GM19043 (cell line): Measurements from ENCODE around the gene SULF2.
"Not testable (repeated sequence)": the region's sequence is repeated elsewhere in the genome, so short reads cannot be mapped to it uniquely, and the experiment has no call there.

Source experiments
- ATAC-seq: cut with Tn5 transposase; IDR thresholded peaks from one replicate; pipeline ENCODE4 v1.9.1; 2021; ENCODE audit warnings: low read depth; ENCODE audit not compliant: unreplicated experiment

Gene SULF2

DNA sequence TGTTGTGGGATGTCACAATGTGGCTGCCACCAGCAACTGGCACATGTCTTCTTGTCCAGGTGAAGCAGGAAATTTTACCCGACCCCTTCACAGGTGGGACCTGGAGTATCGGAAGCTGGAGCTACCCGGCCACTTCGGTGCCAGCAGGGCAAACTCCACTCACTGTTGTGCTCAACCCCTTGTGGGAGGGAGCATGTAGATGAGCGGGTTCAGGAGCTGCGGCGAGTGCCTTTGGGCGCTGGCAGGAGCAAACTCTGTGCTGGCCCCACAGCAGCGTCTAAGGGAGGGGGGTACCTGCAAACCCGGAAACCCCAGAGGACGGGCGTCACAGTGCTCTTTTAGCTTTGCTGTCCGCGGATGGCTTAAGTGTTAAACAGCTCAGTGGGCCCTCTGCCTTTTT, 20.7 kb upstream of the SULF2 start:
- no peak for ATAC-seq

DNA sequence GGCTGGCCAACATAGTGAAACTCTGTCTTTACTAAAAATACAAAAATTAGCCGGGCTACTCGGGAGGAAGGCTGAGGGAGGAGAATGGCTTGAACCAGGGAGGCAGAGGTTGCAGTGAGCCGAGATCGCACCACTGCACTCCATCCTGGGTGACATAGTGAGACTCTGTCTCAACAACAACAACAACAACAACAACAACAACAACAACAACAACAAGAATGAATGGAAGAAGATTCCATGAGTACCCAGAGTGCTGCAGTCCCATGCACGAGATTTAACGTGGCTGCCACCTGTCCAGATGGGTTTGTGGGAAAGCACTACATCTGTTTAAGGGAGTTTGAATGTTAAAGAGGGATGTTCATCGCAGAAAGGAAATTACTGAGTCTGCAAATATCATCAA, 19.7 kb upstream of the SULF2 start:
- not testable (repeated sequence) for ATAC-seq

DNA sequence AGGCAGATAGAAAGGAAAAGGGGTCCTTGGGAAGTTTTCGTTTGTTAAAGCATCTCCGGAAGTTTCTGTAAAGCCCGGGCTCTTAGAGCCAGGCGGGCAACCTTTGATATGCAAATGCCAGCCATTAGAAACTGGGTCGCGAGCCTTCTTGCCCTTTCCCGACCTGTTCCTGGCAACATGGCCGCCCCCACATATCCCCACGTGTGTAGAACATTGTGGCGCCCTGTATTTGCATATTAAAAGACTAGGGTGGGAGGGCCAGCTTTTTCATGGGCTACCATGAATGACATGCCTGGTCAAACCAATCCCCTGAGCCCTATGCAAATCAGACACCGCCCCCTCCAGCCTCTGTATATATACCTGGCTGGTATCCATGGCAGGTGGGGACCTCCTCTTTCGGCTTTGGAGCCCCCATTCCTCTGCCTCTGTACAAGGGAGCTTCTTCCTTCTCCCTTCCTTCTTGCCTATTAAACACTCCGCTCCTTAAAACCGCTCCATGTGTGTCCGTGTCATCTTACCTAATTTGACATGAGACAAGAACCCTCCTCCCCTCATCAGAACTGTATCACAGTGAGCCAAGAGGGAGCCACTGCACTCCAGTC, 19.0 kb upstream of the SULF2 start:
- ATAC-seq: not testable (repeated sequence)

DNA sequence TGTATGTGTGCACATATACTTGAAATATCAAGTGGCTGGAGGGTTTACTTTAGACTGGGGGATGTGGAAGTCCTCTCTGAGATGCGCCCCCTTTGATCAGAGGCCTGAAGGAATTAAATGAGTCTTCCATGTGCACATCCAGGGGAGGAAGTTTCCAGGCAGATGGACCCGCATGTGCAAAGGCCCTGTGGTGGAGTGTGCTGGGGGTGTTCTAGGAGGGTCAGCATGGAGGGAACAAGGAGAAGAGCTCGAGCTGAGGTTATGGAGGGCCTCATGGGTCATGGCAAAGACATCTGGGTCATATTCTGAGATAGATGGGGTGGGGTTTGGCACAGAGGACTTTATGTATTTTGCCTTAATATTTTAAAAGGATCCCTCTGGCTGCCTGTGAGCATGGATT, 17.7 kb upstream of the SULF2 start:
- ATAC-seq: no peak

DNA sequence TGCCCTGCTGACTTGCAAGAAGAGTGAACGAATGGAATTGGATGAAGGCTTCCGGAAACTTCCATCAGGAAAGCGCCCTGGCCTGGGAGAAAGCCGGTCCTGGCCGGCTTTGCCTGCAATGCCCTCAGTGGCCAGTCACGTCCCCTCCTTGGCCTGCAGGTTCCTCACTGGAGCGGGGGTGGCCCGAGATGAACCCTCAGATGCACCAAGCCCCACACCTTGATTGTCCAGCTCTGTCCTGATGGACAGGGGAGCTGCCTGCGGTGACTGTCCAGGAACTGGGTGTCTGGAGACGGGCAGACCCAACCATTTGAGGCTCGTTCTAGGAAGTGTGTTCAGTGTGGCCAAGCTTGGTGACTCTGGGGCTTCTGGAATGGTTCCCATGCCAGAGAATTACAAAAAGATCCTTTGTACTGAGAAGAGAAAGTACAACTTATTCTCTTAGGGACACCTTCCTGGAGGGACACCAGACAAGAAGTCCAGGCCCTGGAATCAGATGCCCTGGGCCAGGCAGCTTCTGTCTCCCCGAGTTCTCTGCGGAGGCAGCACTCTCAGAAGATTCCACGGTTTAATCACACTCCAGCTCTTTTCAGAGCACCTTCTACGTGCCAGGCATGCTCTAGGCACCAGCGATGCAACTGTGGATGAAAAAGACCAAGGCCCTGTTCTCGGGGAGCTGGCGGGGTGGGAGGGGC, 17.1 kb upstream of the SULF2 start:
- ATAC-seq: no peak

DNA sequence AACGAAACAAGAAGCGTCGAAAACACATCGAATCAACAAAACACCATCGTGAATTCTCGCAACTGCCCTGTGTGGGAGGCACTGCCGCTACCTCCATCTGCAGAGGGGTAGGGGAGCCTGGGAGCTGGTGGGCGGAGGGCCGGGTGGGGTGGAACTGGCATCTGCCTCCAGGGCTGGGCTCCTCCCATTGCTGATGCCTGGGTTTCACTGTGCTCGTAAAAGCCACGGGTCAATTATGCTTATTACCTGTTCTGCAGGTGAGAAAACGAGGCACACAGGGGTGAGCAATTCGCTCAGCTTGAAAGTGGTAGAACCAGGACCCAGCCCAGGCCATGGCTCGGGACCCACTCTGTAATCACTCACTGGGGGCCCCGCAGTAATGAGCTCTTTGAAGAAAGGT, 16.5 kb upstream of the SULF2 start:
- ATAC-seq: no peak

DNA sequence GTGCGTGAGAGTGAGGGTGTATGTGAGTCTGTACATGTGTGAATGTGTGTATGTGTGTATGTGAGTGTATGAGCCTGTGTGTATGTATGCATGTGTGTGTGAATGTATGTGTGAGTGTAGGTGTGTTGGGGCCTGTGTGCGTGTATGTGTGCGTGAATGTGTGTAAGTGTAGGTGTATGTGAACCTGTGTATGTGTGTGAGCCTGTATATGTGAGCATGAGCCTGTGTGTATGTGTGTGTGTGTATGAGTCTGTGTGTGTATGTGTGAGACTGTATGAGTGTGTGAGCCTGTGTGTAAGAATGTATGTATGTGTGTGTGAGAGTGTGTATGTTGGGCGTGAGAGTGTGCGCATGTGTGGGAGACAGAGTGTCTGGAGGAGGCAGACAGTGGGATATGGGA, 15.8 kb upstream of the SULF2 start:
- no peak for ATAC-seq

DNA sequence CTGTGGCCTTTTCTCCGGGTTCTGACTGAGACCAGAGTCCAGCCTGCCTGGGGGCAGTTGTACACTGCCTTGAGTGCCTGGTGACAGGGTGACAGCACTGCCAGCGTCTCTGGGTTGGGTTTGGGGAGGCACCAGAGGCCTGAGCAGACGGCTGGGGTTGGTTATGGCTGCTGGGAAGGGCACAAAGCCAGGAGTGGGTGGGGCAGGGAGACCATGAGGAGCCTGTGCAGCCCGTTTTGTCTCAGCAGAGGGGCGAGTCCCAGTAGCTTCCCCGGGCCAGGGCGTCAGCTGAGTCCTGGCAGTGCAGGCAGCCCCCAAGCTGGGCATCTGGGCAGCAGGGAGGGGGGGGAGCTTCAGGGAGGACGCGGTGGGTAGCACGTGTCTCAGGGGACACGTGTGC, 15.3 kb upstream of the SULF2 start:
- no peak for ATAC-seq

DNA sequence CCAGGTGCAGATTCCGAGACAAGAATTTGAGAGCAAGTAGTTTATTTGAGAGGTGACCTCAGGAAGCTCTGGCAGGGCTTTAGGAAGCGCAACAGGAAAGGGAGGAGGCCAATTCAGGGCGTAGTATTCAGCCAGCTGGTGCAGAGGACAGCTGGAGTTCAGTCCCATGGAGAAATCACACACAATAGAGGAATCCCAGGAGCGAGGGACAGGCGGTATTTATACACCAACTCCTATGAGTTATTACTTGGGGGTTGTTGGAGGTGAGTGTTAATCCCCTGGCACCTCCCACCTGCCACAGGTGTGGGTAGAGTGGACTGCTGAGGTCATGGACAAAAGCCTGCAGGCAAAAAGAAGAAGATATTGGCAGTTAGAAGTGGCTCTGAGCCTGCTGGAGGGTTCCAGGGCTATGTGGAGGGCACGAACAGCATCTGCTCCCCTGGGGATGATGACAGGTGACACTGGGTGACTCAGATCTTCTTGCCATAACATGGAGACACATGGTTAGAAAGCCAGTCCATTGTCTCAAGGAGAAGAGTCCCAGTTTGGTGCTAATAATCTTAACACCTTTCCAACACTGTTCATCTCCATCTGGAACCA, 13.9 kb upstream of the SULF2 start:
- ATAC-seq: no peak

DNA sequence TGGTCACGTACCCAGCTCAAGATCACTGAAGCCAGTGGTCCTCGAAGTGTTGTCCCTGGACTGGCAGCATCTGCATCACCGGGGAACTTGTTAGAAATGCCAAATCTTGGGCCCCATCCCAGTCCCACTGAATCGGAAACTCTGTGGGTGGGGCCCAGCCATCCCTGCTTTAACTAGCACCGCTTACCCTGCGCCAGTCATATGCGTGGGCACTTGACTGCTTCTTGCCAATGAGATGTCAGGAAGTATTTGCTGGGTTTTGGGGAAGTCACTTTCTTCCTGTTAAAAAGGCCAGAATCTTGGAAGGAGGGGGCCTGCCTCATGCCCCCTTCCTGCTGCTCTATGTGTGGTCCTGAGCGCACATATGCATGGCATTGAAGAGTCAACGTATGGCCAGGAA, 11.7 kb upstream of the SULF2 start:
- ATAC-seq: no peak

DNA sequence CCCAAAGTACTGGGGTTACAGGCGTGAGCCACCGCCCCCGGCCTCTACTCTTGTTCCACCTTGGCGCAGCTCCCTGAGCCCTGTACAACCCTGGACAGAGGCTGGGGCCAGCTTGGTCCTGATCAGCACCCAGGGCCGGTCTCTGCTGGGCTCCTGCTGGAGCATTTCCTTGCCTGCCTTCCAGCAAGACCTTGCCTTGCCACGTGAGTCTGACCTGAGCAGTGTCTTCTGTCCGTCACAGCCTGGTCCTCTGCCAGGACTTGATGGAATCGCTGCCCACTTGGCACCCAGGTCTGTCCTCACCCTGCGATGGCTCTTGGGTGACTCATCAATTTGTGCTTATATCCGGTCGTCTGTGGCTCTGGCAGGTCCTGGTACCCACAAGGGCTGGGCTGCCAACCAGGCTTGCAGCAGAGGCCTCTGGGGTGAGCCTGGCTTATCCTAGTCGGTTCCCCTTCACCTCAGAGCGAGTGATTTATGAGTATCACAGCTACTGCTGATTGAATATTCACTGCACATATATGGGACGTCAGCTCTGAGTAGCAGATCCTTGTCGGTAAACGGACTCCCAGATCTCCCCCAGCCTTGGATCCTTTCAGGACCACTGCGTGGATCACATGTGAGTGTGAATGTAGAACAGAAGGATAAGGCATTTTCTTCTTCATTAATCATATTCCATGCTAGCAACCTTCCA, 10.1 kb upstream of the SULF2 start:
- ATAC-seq: no peak

DNA sequence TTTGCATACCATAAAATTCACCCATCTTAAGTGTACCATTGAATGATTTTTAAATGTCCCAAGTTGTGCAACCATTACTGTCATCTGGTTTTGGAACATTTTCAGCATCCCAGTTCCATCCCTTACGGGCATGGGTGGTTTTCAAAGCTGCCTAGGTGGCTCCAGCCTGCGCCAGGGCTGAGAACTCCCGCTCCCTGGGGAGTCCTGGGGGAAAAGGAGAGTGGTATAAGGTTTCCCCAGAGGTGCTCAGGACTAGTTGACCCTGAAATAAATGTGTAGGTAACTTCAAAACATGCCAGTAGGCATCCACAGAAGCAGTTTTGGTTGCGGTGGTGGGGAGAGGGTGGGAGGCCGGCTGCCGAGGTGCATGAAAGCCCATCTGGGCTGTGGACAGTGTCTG, 9.0 kb upstream of the SULF2 start:
- ATAC-seq: not testable (repeated sequence)

DNA sequence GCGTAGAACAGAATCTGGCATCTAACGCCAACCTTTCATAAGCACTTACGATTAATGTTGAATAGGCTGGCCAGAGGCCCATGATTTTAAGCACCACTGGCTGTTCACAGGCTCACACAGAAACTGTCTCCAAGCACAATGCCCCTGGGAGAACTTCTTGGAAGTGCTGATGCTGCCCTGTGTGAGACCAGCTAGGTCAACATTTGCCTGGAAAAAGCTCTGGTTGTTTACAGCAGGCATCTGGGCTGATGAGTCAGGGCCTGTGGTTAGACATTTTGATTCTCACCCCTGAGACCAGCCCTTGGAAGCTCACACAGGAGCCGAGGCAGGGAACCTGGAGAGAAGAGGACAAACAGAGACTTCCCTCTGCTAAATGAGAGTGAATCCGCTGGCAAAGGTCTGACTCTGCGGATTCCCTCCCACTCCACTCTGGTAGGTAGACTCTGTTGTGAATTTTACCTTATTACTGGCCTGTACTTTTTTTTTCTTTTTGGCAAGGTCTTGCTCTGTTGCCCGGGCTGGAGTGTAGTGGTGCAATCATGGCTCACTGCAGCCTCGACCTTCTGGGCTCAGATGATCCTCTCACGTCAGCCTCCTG, 6.8 kb upstream of the SULF2 start:
- ATAC-seq: no peak

DNA sequence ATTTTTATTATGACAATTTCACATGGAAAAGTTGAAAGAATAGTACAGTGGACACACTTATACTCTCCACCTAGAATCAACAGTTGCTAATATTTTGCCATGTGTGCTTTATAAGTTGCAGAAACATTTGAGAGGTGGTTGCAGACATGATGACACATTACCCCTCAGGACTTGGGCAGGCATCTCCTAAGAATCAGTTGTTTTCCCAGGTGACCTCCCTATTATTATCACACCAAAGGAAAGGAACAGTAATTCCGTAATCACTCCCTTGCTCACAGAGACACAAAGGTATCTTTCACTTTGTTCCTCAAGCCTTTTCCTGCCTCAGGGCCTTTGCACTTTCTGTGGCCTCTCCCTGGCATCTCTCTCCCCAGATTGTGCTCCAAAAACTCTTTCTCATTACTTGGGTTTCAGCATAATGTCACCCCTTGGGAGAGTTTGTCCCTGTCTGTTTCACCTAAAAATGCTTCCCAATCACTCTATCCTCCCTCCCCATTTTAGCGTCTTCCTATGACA, 5.9 kb upstream of the SULF2 start:
- ATAC-seq: no peak

DNA sequence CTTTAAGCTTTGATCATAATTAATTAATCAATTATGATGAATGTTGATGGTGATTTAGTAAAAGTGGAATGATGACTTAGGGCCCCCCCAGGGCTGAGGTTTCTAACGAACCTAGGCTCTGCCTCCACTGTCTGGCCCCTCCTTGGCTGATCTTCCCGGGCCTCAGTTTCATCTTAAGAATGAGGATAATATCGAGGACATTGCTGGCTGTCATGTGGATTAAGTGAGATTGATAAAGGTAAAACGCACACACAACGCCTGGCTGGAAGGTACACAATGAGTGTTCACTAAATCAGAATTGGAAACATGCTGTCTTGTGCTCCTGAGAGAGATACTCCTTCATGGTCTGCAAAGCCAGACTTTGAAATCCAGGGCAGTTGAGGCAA, 5.3 kb upstream of the SULF2 start:
- ATAC-seq: no peak

DNA sequence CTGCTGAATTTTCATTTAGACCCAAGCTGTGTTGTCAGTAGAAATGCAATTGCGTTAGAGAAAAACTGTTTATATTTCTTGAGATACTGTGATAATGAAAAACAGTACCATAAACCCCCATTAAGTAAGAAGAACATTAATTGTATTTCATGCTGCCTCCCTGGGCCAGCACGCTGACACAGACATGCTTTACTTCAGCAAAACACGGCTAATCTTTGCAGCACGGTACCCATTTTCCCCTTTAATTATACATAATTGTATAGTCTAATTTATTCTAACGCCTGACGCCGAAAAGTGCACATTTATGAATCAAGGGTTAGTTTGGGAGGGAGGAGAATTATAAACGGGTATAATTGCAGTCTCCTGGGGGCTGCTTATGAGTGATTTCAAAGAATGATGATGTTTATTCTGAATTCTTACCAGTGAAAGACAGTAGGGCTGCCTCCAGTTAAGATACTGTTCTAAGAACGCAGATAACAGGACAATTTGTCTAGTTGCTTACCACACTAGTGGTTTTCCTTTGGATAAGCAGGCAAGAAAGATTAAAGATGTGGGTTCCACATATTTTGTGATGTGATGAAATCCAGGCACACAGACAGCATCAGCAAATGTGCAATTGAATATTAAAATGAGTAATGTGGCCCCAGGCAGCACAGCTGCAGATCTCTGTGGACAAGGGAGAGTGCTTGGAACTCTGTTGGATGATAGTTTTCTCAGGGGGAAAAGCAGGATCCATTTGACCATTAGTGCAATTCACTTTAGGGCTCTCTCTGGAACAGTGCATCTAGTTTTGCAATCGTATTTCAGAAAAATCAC, 4.7 kb upstream of the SULF2 start:
- no peak for ATAC-seq

DNA sequence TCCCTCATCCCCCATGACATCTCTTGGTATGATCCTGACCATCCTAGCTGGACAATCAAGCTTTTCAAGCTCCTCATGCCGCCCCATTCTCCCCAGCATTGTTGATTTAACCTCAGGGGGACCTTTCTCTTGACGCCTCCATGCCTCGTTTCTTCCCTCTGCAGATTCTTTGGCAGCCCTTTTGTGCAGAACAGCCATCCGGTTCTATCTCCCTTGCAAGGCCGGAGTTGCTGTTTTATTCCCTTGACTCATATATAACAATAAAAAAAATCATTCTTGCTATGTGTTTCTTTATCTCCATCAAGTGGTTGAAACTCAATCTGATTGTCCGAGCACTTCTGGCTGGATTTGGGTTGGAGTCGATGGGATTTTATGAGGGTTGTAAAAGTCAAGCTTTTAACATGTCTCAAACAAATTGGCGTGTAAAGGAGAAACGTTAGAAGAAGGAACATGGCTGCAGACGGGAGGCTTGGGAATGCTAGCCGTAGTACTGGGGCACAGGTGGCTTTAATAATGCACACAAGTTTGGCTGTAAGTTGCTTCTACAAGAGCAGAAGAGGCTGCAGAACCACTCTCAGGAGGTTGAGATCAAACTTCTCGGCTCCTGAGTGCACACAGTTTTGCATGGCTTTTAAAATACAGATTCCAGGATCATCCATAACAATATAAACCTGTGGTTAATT, 3.9 kb upstream of the SULF2 start:
- no peak for ATAC-seq

DNA sequence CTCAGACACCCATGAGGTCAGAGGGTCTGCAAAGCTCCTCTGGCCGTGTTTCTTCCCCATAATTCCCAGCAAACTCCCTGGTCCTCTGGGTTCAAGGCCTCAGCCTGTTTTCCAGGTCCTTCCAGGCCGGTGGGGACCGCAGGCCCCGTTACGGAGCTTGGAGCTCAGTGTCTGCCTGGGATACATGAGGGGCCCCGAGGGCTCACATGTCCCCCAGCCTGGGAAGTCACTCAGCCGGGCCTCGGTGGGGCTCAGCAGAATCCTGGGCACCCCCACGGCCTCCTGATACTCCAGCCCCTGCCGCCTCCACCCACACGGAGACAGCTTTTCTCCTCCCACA, 3.4 kb upstream of the SULF2 start:
- no peak for ATAC-seq

DNA sequence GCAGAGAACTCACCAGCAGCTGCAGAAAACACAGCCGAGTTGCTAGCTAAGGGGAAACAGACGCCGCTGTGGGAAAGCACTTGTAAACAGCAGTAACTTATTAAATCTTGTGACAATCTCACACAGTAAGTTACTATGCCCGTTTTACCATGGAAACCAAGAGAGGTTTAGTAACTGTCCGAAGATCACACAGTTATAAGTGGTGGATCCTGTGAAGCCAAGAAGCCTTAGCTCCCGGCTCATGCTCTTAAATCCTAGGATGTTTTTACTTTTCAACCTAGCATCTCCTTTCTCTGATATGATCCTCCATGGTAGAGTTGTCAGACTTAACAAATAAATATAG, 1.5 kb upstream of the SULF2 start:
- ATAC-seq: no peak
